NCI-H524 treated with DMSO at 0.1 percent for 48 hours (cell line): Measurements from ENCODE around the gene EXTL2.
"Not testable (repeated sequence)": the region's sequence is repeated elsewhere in the genome, so short reads cannot be mapped to it uniquely, and the experiment has no call there.

Experiments used
- DNase-seq: peaks from one replicate; lab custom pipeline; 2025; lab: John Stamatoyannopoulos, UW

Gene EXTL2

GRCh38 chr1:100894603-100895539 is at the start of gene EXTL2:
EXTL2 (minus strand) TSS chr1:100894842; CDS start chr1:100888757, 6,085 bp downstream.
- DNase-seq, result peak; percentile 78

GRCh38 chr1:100943533-100943932 is 48.9 kb upstream of the EXTL2 start:
- no peak for DNase-seq

GRCh38 chr1:100942304-100943046 is 47.8 kb upstream of the EXTL2 start:
- DNase-seq, result no peak

- DNase-seq, result no peak
Measured at GRCh38 chr1:100941580-100942216, 47.1 kb upstream of the EXTL2 start.

- no peak for DNase-seq
Measured at GRCh38 chr1:100941098-100941527, 46.5 kb upstream of the EXTL2 start.

- no peak for DNase-seq
Measured at GRCh38 chr1:100936194-100936967, 41.7 kb upstream of the EXTL2 start.

GRCh38 chr1:100933555-100933954 is 38.9 kb upstream of the EXTL2 start:
- not testable (repeated sequence) for DNase-seq

- no peak for DNase-seq
Measured at GRCh38 chr1:100931716-100932115, 37.1 kb upstream of the EXTL2 start.

GRCh38 chr1:100930494-100930893 is 35.9 kb upstream of the EXTL2 start:
- DNase-seq, result no peak

GRCh38 chr1:100928128-100928527 is 33.5 kb upstream of the EXTL2 start:
- no peak for DNase-seq

- DNase-seq, result no peak
Measured at GRCh38 chr1:100927276-100927675, 32.6 kb upstream of the EXTL2 start.

- DNase-seq, result no peak
Measured at GRCh38 chr1:100926240-100926639, 31.6 kb upstream of the EXTL2 start.

- DNase-seq, result no peak
Measured at GRCh38 chr1:100924991-100925390, 30.3 kb upstream of the EXTL2 start.

GRCh38 chr1:100924212-100924611 is 29.6 kb upstream of the EXTL2 start:
- DNase-seq, result no peak

GRCh38 chr1:100921110-100921706 is 26.6 kb upstream of the EXTL2 start:
- no peak for DNase-seq

- DNase-seq, result no peak
Measured at GRCh38 chr1:100912019-100912418, 17.4 kb upstream of the EXTL2 start.

- DNase-seq, result no peak
Measured at GRCh38 chr1:100909018-100909417, 14.4 kb upstream of the EXTL2 start.

- no peak for DNase-seq
Measured at GRCh38 chr1:100907887-100908286, 13.2 kb upstream of the EXTL2 start.

- no peak for DNase-seq
Measured at GRCh38 chr1:100905181-100905580, 10.5 kb upstream of the EXTL2 start.

GRCh38 chr1:100904528-100904927 is 9.9 kb upstream of the EXTL2 start:
- DNase-seq, result no peak

GRCh38 chr1:100903777-100904176 is 9.1 kb upstream of the EXTL2 start:
- no peak for DNase-seq
